Breast epithelium (tissue), 4 donors: Measurements from ENCODE around the gene IL15. TPM values are rescaled to one million over a fixed set of nuclear protein-coding genes. Genes with fewer than 3 reads are reported as not detected.

Experiments
- DNase-seq, 2 donors: peaks; one replicate each; pipeline ENCODE4 v3.0.0-alpha.2; 2019; ENCODE audit warnings: low spot score in 2 of 2
- H3K27ac ChIP-seq, 2 donors: fragments of 200-600 bp; sonication (generic) in 1 of 2; one replicate each; pipeline ENCODE4 v1.5.1; 2016 to 2019; ENCODE audit warnings: mild to moderate bottlenecking in 1 of 2
- H3K27me3 ChIP-seq, 2 donors: fragments of 200-600 bp; sonication (generic) in 1 of 2; one replicate each; pipeline versions ENCODE4 v1.5.1 to v1.6.0; 2017 to 2019; ENCODE audit warnings: control low read depth in 1 of 2, mild to moderate bottlenecking in 1 of 2
- H3K36me3 ChIP-seq: fragments of 200-600 bp; one replicate; pipeline ENCODE4 v1.5.1; 2019
- H3K4me1 ChIP-seq, 2 donors: fragments of 200-600 bp; sonication (generic); one replicate each; pipeline ENCODE4 v1.5.1; 2016 to 2019; ENCODE audit warnings: control low read depth in 1 of 2
- H3K4me3 ChIP-seq, 3 donors: fragments of 200-600 bp; sonication (generic); 1 replicate in 2 of 3; 2 replicates in 1 of 3; pipeline ENCODE4 v1.5.1; 2016 to 2019; ENCODE audit warnings: mild to moderate bottlenecking in 3 of 3, moderate library complexity in 2 of 3
- H3K9me3 ChIP-seq, 2 donors: fragments of 200-600 bp; sonication (generic) in 1 of 2; one replicate each; pipeline ENCODE4 v1.5.1; 2016 to 2019; ENCODE audit warnings: control low read depth in 1 of 2
- POLR2A ChIP-seq: fragments of 450-650 bp; IDR thresholded peaks from one replicate; pipeline ENCODE4 v1.6.1; 2016; ENCODE audit warnings: antibody characterized with exemption, mild to moderate bottlenecking, moderate library complexity
- POLR2AphosphoS5 ChIP-seq, 3 donors: sonication (generic); formaldehyde crosslinking; IDR thresholded peaks; one replicate each; pipeline ENCODE4 v1.6.1; 2017; ENCODE audit warnings: antibody characterized with exemption in 3 of 3
- intact Hi-C: fragments of 100-400 bp; cut with DNase I; formaldehyde crosslinking; loops from one replicate; pipeline ENCODE4 v1.15.1; 2023; ENCODE audit warnings: low total_unique reads
- total RNA-seq, 3 donors: library from RNA; depleted of rRNA; stranded (reverse); fragments of >200 nt; gene quantifications; one replicate each; pipeline ENCODE4 v1.1.0, GENCODE V29; 2016
- TF ChIP-seq, protein P1 (sequence below), 3 donors: fragments of 450-650 bp; IDR thresholded peaks; one replicate each; pipeline ENCODE4 v1.5.1; 2016 to 2017; ENCODE audit warnings: antibody characterized with exemption in 3 of 3, mild to moderate bottlenecking in 3 of 3, moderate library complexity in 3 of 3

The IL15 gene
- total RNA-seq, 3 donors from 2014 or later = 4.0 to 5.6 (median 5.1) TPM

DNA sequence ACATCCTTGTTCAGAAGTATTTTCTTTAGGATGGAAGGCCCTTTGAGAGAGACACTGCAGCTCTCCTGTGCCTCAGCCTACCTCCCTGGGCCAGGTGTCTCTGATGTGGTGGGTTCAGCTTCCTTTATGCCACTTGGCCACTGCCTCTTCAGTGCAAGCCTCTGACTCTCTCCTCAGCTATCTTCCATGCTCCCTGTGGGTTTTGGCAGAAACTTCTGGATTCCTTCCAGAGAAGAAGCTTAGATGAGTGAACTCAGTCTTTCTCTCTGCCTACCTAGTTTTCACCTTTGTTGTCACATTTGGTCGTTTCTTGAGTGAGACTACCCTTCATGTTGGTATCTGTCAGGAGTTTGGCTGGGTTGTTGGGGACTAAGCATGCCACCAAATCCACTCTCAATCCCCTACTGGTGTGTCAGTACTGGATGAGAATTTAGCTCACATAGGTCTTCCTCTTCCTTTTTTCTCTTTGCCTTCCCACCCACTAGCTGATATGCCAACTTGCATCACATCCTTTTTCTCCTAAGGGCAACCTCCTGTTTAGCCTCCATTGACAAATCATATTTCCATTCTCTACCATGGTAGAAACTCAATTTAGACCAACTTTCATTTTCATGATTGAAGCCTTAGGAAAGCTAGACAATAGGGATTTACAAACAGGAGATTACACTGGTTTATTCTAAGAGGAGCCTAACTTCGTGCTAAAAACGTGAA, 32.0 kb downstream of the IL15 start:
- no peak for TF ChIP-seq POLR2AphosphoS5 (IDR thresholded peaks at IDR 0.05)
- TF ChIP-seq, protein P1, sequence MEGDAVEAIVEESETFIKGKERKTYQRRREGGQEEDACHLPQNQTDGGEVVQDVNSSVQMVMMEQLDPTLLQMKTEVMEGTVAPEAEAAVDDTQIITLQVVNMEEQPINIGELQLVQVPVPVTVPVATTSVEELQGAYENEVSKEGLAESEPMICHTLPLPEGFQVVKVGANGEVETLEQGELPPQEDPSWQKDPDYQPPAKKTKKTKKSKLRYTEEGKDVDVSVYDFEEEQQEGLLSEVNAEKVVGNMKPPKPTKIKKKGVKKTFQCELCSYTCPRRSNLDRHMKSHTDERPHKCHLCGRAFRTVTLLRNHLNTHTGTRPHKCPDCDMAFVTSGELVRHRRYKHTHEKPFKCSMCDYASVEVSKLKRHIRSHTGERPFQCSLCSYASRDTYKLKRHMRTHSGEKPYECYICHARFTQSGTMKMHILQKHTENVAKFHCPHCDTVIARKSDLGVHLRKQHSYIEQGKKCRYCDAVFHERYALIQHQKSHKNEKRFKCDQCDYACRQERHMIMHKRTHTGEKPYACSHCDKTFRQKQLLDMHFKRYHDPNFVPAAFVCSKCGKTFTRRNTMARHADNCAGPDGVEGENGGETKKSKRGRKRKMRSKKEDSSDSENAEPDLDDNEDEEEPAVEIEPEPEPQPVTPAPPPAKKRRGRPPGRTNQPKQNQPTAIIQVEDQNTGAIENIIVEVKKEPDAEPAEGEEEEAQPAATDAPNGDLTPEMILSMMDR (IDR thresholded peaks at IDR 0.05) = no peak
- TF ChIP-seq POLR2A = no peak
- Histone ChIP-seq H3K36me3 (no peaks in the 10 kb centered on the region), H3K4me1 (no peaks in the 10 kb centered on the region), H3K27ac (no peak overlapping the region), H3K27me3 (no peaks in the 10 kb centered on the region), H3K9me3 (no peaks in the 10 kb centered on the region), H3K4me3 (no peak overlapping the region)
- intact Hi-C loops = no loop called here
- no peak for DNase-seq

- Histone ChIP-seq H3K4me3 (no peak overlapping the region), H3K36me3 (no peaks in the 10 kb centered on the region), H3K27ac (no peak overlapping the region), H3K4me1 (no peaks in the 10 kb centered on the region), H3K27me3 (no peaks in the 10 kb centered on the region), H3K9me3 (no peaks in the 10 kb centered on the region)
- intact Hi-C loops = no loop called here
- TF ChIP-seq, protein P1 (IDR thresholded peaks at IDR 0.05) = no peak
- no peak for TF ChIP-seq POLR2AphosphoS5 (IDR thresholded peaks at IDR 0.05)
- TF ChIP-seq POLR2A = no peak
- no peak for DNase-seq
These were observed 33.1 kb downstream of the IL15 start for GRCh38 chr4:141669501-141669900.

DNA sequence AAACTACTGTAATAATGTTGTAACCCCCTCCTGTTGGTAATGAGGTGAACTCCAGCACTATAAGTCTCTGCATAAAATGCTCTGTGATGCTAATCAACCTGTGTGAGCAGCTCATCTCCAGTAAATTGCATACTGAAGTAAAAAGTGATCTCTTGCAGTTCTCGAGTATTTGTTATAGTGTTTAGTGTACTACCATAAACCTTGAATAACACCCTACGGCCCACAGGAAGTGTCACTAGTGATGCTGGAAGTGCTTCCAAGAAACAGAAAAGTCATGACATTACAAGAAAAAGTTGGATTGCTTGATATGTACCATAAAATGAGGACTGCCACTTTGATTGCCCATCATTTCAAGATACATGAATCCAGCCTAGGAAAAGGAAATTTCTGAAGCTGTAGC, 39.0 kb downstream of the IL15 start:
- intact Hi-C loops = no loop called here
- H3K36me3 ChIP-seq = no peaks in the 10 kb centered on the region
- no peak overlapping the region for H3K4me3 ChIP-seq
- DNase-seq = no peak
- no peaks in the 10 kb centered on the region for H3K9me3 ChIP-seq
- no peak overlapping the region for H3K27ac ChIP-seq
- no peaks in the 10 kb centered on the region for H3K4me1 ChIP-seq
- no peaks in the 10 kb centered on the region for H3K27me3 ChIP-seq
- TF ChIP-seq, protein P1 (IDR thresholded peaks at IDR 0.05) = no peak
- TF ChIP-seq POLR2AphosphoS5 (IDR thresholded peaks at IDR 0.05) (no peak), POLR2A (no peak)

- no peak overlapping the region for H3K27ac ChIP-seq
- no peaks in the 10 kb centered on the region for H3K4me1 ChIP-seq
- DNase-seq = no peak
- H3K27me3 ChIP-seq = no peaks in the 10 kb centered on the region
- intact Hi-C loops = no loop called here
- H3K36me3 ChIP-seq = no peaks in the 10 kb centered on the region
- no peak for TF ChIP-seq POLR2A
- no peak for TF ChIP-seq POLR2AphosphoS5 (IDR thresholded peaks at IDR 0.05)
- TF ChIP-seq, protein P1 (IDR thresholded peaks at IDR 0.05) = no peak
- H3K4me3 ChIP-seq = no peak overlapping the region
- no peaks in the 10 kb centered on the region for H3K9me3 ChIP-seq
These were observed 39.8 kb downstream of the IL15 start for GRCh38 chr4:141676087-141676670.

DNA sequence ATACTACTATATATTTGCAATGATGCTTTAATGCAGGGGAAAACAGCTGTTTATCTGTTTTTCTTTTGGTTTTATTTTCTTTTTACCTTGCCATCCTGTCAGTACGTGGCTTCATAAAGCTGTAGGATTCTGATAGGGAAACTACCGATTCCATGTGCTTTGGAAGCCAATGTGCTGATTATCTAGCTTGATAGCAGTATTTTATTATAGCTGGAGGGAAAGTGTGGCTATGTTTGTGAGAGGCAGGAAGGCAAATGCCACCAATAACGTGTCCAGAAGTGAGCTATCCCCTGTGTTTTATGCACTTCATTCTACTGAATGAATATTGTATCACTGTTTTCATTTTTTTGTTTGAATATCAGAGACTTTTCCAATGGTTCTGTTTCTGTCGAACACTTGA, 43.7 kb downstream of the IL15 start:
- no peaks in the 10 kb centered on the region for H3K27me3 ChIP-seq
- TF ChIP-seq, protein P1 (IDR thresholded peaks at IDR 0.05) = no peak
- no peak for TF ChIP-seq POLR2AphosphoS5 (IDR thresholded peaks at IDR 0.05)
- TF ChIP-seq POLR2A = no peak
- no peak overlapping the region for H3K4me3 ChIP-seq
- no peaks in the 10 kb centered on the region for H3K4me1 ChIP-seq
- no peak for DNase-seq
- H3K9me3 ChIP-seq = no peaks in the 10 kb centered on the region
- no peak overlapping the region for H3K27ac ChIP-seq
- no peaks in the 10 kb centered on the region for H3K36me3 ChIP-seq
- intact Hi-C loops = no loop called here
